ENCODE results near the gene DUXA. TPM values are rescaled to one million over a fixed set of nuclear protein-coding genes. Genes with fewer than 3 reads are reported as not detected.

Gene DUXA
- total RNA-seq, 4 donors from 2014 or later = not detected

- Histone ChIP-seq H3K27me3 (peaks cover 24% of the 10 kb centered on the region), H3K27ac (no peak overlapping the region), H3K4me1 (peaks cover 10% of the 10 kb centered on the region), H3K4me3 (no peak overlapping the region), H3K9me3 (peaks cover 3% of the 10 kb centered on the region), H3K36me3 (no peaks in the 10 kb centered on the region)
- 35% methylated on average over 8 of the region's 57 CpGs for WGBS
- no peak for TF ChIP-seq EP300 (IDR thresholded peaks at IDR 0.05)
- no peak for TF ChIP-seq POLR2AphosphoS5 (IDR thresholded peaks at IDR 0.05)
- TF ChIP-seq POLR2A (IDR thresholded peaks at IDR 0.05) = no peak
- TF ChIP-seq CTCF (IDR thresholded peaks at IDR 0.05) = no peak
- no peak for DNase-seq (ENCODE audit: low spot score in 2 of 2)
Observed at GRCh38 chr19:57105976-57106721, 61.1 kb downstream of the DUXA start.

Other genes starting within 250 kb of the DUXA start
- gene USP29, start 47.5 kb downstream of the DUXA start, total RNA-seq = not detected
- not detected for gene ZIM3, start 22.3 kb downstream of the DUXA start, total RNA-seq
- 10 to 100 TPM; 35.4 to 50.2 (median 38.9) TPM for gene ZNF264, start 24.0 kb upstream of the DUXA start, total RNA-seq
- gene AURKC, start 63.5 kb upstream of the DUXA start, total RNA-seq = 1 to 10 TPM in 3 of 4 donors, not detected in 1; 1.1 to 3.1 (median 2.3) TPM
- gene ZNF805, start 73.1 kb upstream of the DUXA start, total RNA-seq = 10 to 100 TPM; 18.0 to 24.6 (median 18.9) TPM
- gene ZNF460, start 113.0 kb upstream of the DUXA start, total RNA-seq = 100 to 1,000 TPM in 1 of 4 donors, 10 to 100 TPM in 3; 75.2 to 101 (median 78.6) TPM
- gene ZNF543, start 153.0 kb upstream of the DUXA start, total RNA-seq = 10 to 100 TPM in 3 of 4 donors, 1 to 10 TPM in 1; 9.8 to 15.8 (median 11.6) TPM
- gene ZNF304, start 183.8 kb upstream of the DUXA start, total RNA-seq = 10 to 100 TPM in 3 of 4 donors, 1 to 10 TPM in 1; 10.0 to 12.4 (median 11.3) TPM
- 10 to 100 TPM; 16.5 to 20.7 (median 19.9) TPM for gene TRAPPC2B, start 196.1 kb upstream of the DUXA start, total RNA-seq
- 1 to 10 TPM; 1.8 to 4.2 (median 2.7) TPM for gene ZNF547, start 196.1 kb upstream of the DUXA start, total RNA-seq
- 10 to 100 TPM; 18.8 to 30.9 (median 25.7) TPM for gene ZNF548, start 222.4 kb upstream of the DUXA start, total RNA-seq
- gene ZNF17, start 243.7 kb upstream of the DUXA start, total RNA-seq = 10 to 100 TPM; 10.2 to 23.8 (median 15.2) TPM

All from suprapubic skin (tissue), 4 donors.